NCI-H526 treated with DMSO at 0.1 percent for 48 hours (cell line): Measurements from ENCODE around the gene ULBP2.
A peak's percentile ranks its signal among the peaks of the same experiment; 100 is the strongest.
"Not testable (repeated sequence)": the region's sequence is repeated elsewhere in the genome, so short reads cannot be mapped to it uniquely, and the experiment has no call there.

Experiments
- DNase-seq: peaks from one replicate; lab custom pipeline; 2025; lab: John Stamatoyannopoulos, UW

ULBP2 gene

DNA sequence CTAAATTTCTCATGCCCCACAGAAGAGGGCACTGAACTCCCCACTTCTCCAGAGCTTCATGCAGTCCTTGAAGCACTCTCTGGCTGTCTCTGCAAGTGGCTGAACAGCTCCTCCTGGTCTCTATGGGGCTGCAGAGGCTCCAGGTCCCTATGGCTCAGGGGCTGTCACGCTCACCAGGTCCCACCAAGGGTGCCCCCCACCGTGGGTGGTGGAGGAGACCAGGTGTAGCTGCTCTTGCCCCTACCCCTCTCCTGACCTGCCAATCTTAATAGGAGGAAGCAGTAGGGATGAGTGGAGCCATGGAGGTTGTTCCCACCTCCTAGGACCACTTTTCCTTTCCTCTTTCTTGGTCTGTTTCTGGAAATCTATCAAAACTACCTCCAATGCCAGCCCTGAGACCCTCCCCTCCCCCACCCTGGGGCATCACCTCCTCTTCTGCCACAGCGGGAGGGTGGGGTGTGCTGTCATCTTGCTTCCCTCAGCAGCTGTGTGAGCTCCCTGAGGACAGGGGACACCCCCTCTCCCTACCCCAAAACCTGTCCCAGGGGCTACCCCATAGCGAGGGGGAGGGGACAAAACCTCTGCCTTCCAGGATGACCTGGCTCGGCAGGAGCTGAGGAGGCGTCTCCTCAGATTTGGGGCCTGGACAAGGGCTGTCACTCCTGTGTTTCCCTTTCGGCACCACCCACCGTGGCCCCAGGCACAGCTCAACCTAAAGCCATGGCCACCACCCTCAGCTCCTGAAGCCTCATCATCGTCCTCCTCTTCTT is 31.9 kb upstream of the ULBP2 start:
- no peak for DNase-seq

GRCh38 chr6:149910721-149911151 is 31.1 kb upstream of the ULBP2 start:
- no peak for DNase-seq

DNA sequence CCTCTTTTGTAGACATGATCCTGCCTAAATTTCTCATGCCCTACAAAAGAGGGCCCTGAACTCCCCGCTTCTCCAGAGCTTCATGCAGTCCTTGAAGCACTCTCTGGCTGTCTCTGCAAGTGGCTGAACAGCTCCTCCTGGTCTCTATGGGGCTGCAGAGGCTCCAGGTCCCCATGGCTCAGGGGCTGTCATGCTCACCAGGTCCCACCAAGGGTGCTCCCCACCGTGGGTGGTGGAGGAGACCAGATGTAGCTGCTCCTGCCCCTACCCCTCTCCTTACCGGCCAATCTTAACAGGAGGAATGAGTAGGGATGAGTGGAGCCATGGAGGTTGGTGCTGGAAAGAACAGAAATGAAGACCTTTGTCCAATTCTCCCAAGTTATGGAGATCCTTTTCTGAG is 29.1 kb upstream of the ULBP2 start:
- not testable (repeated sequence) for DNase-seq

GRCh38 chr6:149913085-149913484 is 28.7 kb upstream of the ULBP2 start:
- DNase-seq: no peak

DNA sequence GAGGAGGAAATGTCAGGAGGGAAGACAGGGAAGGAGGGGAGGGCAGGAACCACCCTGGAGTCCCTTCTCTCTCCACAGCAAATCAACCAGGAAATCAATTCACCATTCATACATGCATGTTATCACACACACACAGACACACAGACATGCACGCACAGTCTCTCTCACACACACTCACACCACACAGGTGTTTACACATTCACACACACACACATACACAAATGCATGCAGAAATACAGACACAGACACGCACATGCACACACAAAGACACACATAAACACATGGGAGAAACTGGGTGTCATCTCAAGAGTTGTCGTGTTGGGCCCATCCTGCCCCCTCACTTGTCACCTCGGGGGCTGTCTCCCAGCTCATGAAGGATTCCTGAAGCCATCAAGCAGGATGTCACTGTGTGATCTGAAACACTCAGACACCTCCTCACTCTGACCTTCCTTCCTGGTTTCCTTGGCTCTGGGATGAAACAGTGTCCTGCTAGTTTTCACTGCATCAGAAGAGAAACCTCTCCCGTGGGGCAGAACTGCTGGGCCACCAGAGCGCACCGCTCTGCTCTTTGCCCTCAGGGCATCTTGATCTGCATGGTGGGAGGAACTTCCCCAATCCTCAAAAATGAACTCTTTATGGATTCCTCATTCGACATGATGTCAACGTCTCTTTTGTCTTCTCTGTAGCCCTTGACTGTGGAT is 28.1 kb upstream of the ULBP2 start:
- DNase-seq: no peak

- no peak for DNase-seq
Measured at GRCh38 chr6:149915970-149916865, 25.6 kb upstream of the ULBP2 start.

DNA sequence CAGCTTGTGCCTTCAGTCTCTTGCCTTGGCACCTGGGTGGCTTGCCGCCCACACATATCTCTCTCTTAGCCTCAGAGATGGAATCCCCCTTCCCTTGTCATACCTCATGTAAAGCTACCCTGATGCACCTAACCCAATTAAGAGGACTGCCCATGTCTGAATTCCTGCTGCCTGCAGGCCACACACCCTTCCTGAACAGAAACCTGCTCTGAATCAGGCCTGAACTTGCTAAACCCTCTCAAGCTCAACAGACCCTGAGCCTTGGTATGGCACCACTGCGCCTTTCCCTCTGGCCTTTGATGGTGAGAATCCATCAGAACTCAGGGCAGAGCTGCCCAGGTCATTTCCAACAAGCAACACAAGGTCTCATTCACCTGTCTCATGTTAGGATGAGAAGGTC is 24.1 kb upstream of the ULBP2 start:
- DNase-seq: no peak

DNA sequence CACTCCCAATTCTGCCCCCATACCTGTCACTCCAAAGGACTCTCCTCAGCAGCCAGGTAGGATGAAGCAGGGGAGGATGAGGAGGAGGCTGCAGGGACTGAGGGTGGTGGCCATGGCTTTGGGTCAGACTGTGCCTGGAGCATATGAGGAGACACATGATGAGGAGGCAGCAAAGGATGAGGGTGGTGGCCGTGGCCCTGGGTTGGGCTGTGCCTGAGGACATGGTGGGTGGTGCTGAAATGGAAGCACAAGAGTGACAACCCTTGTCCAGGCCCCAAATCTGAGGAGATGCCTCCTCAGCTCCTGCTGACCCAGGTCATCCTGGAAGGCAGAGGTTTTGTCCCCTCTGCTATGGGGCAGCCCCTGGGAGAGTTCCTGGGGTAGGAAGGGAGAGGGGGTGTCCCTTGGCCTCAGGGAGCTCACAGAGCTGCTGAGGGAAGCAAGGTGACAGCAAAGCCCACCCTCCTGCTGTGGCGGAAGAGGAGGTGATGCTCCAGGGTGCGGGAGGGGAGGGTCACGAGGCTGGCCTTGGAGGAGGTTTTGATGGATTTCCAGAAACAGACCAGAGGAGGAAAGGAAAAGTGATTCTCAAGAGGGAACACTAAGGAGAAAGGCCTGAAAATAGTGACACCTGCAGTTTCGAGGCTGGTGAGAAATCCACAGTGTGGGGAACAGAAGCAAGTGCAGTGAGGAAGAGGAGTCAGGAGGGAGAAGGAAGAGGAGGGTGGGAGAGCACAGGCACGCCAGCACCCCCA is 23.5 kb upstream of the ULBP2 start:
- DNase-seq: no peak

- DNase-seq: not testable (repeated sequence)
Measured at GRCh38 chr6:149919126-149919833, 22.5 kb upstream of the ULBP2 start.

GRCh38 chr6:149919834-149920225 is 22.0 kb upstream of the ULBP2 start:
- no peak for DNase-seq

- DNase-seq: no peak
Measured at GRCh38 chr6:149921361-149921760, 20.5 kb upstream of the ULBP2 start.

DNA sequence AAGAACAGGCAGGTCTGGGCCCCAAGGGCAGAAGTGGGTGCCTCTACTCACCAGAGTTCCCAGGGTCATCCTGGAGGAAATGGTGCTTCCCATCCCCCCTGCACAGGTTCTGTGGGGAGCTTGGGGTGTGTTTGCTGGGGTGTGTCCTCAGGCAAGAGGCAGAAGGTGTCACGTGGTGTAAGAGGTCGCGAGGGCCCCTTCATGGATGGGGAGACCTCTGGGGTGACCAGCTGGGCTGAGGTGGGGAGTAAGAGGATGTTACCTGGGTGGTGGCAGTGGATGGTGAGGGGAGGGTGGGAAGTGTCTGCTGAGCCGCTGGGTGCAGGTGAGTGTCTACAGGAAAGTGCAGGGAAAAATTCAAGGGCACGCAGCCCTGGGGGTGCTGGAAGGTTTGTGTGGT is 19.7 kb upstream of the ULBP2 start:
- DNase-seq: not testable (repeated sequence)

- peak; percentile 84 for DNase-seq
Measured at GRCh38 chr6:149922642-149923326, 19.0 kb upstream of the ULBP2 start, which contains the start of gene RAET1G. RAET1G (minus strand) TSS chr6:149923121; CDS start chr6:149923010, 111 bp downstream.

GRCh38 chr6:149923327-149923986 is 18.4 kb upstream of the ULBP2 start:
- DNase-seq: no peak

- DNase-seq: no peak
Measured at GRCh38 chr6:149924206-149924932, 17.4 kb upstream of the ULBP2 start.

- no peak for DNase-seq
Measured at GRCh38 chr6:149924933-149925252, 16.9 kb upstream of the ULBP2 start.

GRCh38 chr6:149925253-149925973 is 16.4 kb upstream of the ULBP2 start:
- no peak for DNase-seq

- peak; percentile 65 for DNase-seq
Measured at GRCh38 chr6:149925974-149926777, 15.6 kb upstream of the ULBP2 start.
